A204.1 (cell line): ENCODE measurements around the gene ITGA2.
A peak's percentile ranks its signal among the peaks of the same experiment; 100 is the strongest.
"Not testable (repeated sequence)": the region's sequence is repeated elsewhere in the genome, so short reads cannot be mapped to it uniquely, and the experiment has no call there.

ENCODE experiments used
- FAIRE-seq: peaks from 2 replicates; lab custom pipeline; 2012; peaks lifted over from hg19 to GRCh38; lab: Jason Lieb, UNC

ITGA2 gene

GRCh38 chr5:53109056-53109442 is 119.9 kb downstream of the ITGA2 start:
- FAIRE-seq: no peak

- FAIRE-seq: no peak
These were observed 120.4 kb downstream of the ITGA2 start, which contains the start of gene MOCS2 for GRCh38 chr5:53109443-53110127. Gene MOCS2 (minus strand): TSS chr5:53109757. CDS start chr5:53107174, 2,583 bp downstream.

GRCh38 chr5:53110156-53110555 is 121.0 kb downstream of the ITGA2 start:
- FAIRE-seq: no peak

GRCh38 chr5:53111139-53111538 is 122.0 kb downstream of the ITGA2 start:
- no peak for FAIRE-seq

- FAIRE-seq: not testable (repeated sequence)
These were observed 123.2 kb downstream of the ITGA2 start for GRCh38 chr5:53112307-53112706.

GRCh38 chr5:53112909-53113308 is 123.8 kb downstream of the ITGA2 start:
- FAIRE-seq: no peak

GRCh38 chr5:53113947-53114346 is 124.8 kb downstream of the ITGA2 start:
- no peak for FAIRE-seq

- peak; percentile 80 for FAIRE-seq
These were observed 125.8 kb downstream of the ITGA2 start for GRCh38 chr5:53114988-53115387.

GRCh38 chr5:53116597-53116996 is 127.4 kb downstream of the ITGA2 start:
- no peak for FAIRE-seq

GRCh38 chr5:53118879-53119278 is 129.7 kb downstream of the ITGA2 start:
- no peak for FAIRE-seq

GRCh38 chr5:53120165-53120564 is 131.0 kb downstream of the ITGA2 start:
- FAIRE-seq: no peak

GRCh38 chr5:53123702-53124101 is 134.6 kb downstream of the ITGA2 start:
- FAIRE-seq: peak; percentile 92

GRCh38 chr5:53126521-53126920 is 137.4 kb downstream of the ITGA2 start:
- no peak for FAIRE-seq

- no peak for FAIRE-seq
These were observed 138.0 kb downstream of the ITGA2 start for GRCh38 chr5:53127107-53127506.

GRCh38 chr5:53128481-53128880 is 139.3 kb downstream of the ITGA2 start:
- FAIRE-seq: no peak

- FAIRE-seq: no peak
These were observed 141.1 kb downstream of the ITGA2 start for GRCh38 chr5:53130266-53130665.

- no peak for FAIRE-seq
These were observed 143.9 kb downstream of the ITGA2 start for GRCh38 chr5:53133020-53133419.
